K562 (cell line): ENCODE results near the gene TXN. TPM values are rescaled to one million over a fixed set of nuclear protein-coding genes. Genes with fewer than 3 reads are reported as not detected.

ENCODE experiments used
- BHLHE40 ChIP-seq: IDR thresholded peaks from 2 replicates; pipeline ENCODE4 v1.6.1; 2011; ENCODE audit warnings: low read length, improper control_type of control experiment
- CBX2 ChIP-seq: fragments of 200-600 bp; sonication (generic); IDR thresholded peaks from one replicate; pipeline ENCODE4 v1.6.1; 2012; ENCODE audit warnings: mild to moderate bottlenecking, low read length, inconsistent platforms; ENCODE audit not compliant: insufficient read depth, poor library complexity, severe bottlenecking
- DNMT1 ChIP-seq: fragments of 450-650 bp; IDR thresholded peaks from 2 replicates; pipeline ENCODE4 v1.6.1; 2016; ENCODE audit warnings: antibody characterized with exemption, mild to moderate bottlenecking
- EP400 ChIP-seq: fragments of 450-650 bp; IDR thresholded peaks from 2 replicates; pipeline ENCODE4 v1.6.1; 2017; ENCODE audit warnings: antibody characterized with exemption, mild to moderate bottlenecking, moderate library complexity
- ETS1 ChIP-seq: conservative IDR thresholded peaks from 2 replicates; pipeline ENCODE4 v1.6.1; 2011; ENCODE audit warnings: low read depth, mild to moderate bottlenecking, low read length; ENCODE audit not compliant: control insufficient read depth
- EWSR1 ChIP-seq: fragments of 450-650 bp; IDR thresholded peaks from 2 replicates; pipeline ENCODE4 v1.6.1; 2018; ENCODE audit warnings: borderline replicate concordance, mild to moderate bottlenecking, low read depth, moderate library complexity; ENCODE audit not compliant: partially characterized antibody
- HDAC1 ChIP-seq, 2 experiments: fragments of 450-650 bp; IDR thresholded peaks; 2 replicates each; pipeline ENCODE4 v1.6.1; 2016 to 2017; ENCODE audit warnings: inconsistent platforms in 1 of 2, mild to moderate bottlenecking in 1 of 2, moderate library complexity in 1 of 2
- NFIC ChIP-seq: fragments of 450-650 bp; IDR thresholded peaks from 2 replicates; pipeline ENCODE4 v1.6.1; 2017; ENCODE audit warnings: mild to moderate bottlenecking, inconsistent platforms
- NONO ChIP-seq, 2 experiments: fragments of 200-400 bp in 1 of 2; fragments of 450-650 bp in 1 of 2; formaldehyde crosslinking in 1 of 2; IDR thresholded peaks; 2 replicates each; pipeline ENCODE4 v1.6.1; 2017; ENCODE audit warnings: low read depth in 2 of 2, mild to moderate bottlenecking in 2 of 2, moderate library complexity in 2 of 2, low read length in 1 of 2
- SAP30 ChIP-seq: fragments of 200-600 bp; sonication (generic); IDR thresholded peaks from 2 replicates; pipeline ENCODE4 v1.6.1; 2012; ENCODE audit warnings: borderline replicate concordance, low read depth, mild to moderate bottlenecking, moderate library complexity, low read length, control low read depth, inconsistent platforms; ENCODE audit not compliant: insufficient read depth, poor library complexity, severe bottlenecking
- SPI1 ChIP-seq: IDR thresholded peaks from 2 replicates; pipeline ENCODE4 v1.6.1; 2011; ENCODE audit warnings: low read depth, low read length, control low read depth, borderline replicate concordance
- USF1 ChIP-seq: sonication (generic); formaldehyde crosslinking; IDR thresholded peaks from 2 replicates; pipeline ENCODE4 v1.9.0; 2022; ENCODE audit warnings: mild to moderate bottlenecking, missing genetic modification reagents
- ZMIZ1 ChIP-seq, 2 experiments: fragments of 150-350 bp in 1 of 2; IDR thresholded peaks; 2 replicates each; pipeline ENCODE4 v1.6.1; 2012 to 2016; ENCODE audit warnings: low read depth in 2 of 2, low read length in 2 of 2, mild to moderate bottlenecking in 1 of 2, moderate library complexity in 1 of 2
- ZNF143 ChIP-seq: sonication (generic); formaldehyde crosslinking; IDR thresholded peaks from 2 replicates; pipeline ENCODE4 v1.9.0; 2022; ENCODE audit warnings: mild to moderate bottlenecking, missing genetic modification reagents
- ZNF696 ChIP-seq: fragments of 250-450 bp; sonication (Bioruptor Pico); conservative IDR thresholded peaks from 2 replicates; pipeline ENCODE4 v1.4.0; 2020; ENCODE audit warnings: mild to moderate bottlenecking, moderate library complexity
- ZNF76 ChIP-seq: fragments of 250-450 bp; sonication (Bioruptor Pico); IDR thresholded peaks from 2 replicates; pipeline ENCODE4 v1.4.0; 2020; ENCODE audit warnings: mild to moderate bottlenecking, moderate library complexity, borderline replicate concordance
- polyA plus RNA-seq, 8 experiments: library from polyadenylated mRNA; depleted of rRNA in 4 of 8; stranded (reverse) in 5 of 8; unstranded in 3 of 8; fragments of >200 nt; fragmentation: Nextera tagmentation in 2 of 8; fragmentation: Illumina TruSeq in 1 of 8; extraction: Ambion mirVana in 2 of 8; extraction: Trizol in 1 of 8; gene quantifications; 2 replicates each; pipeline versions ENCODE4 v1.2.1 to v1.2.3, GENCODE V29; 2011 to 2014; ENCODE audit warnings: inconsistent platforms in 1 of 8, missing spikeins in 1 of 8
- total RNA-seq, 7 experiments: library from RNA; depleted of rRNA in 6 of 7; stranded (reverse); fragments of >200 nt in 6 of 7; fragmentation: Illumina TruSeq in 2 of 7; extraction: Trizol in 2 of 7; gene quantifications; 2 replicates each; pipeline versions ENCODE4 v1.2.1 to v1.2.3, GENCODE V29; 2011 to 2021; ENCODE audit warnings: low replicate concordance in 1 of 7
- TF ChIP-seq, protein P1 (sequence below): sonication (generic); formaldehyde crosslinking; IDR thresholded peaks from 2 replicates; pipeline ENCODE4 v1.8.1; 2022; ENCODE audit warnings: missing genetic modification reagents

Gene TXN
- total and polyA plus RNA-seq, 9 of the 15 experiments (the other 6 are each of a cell fraction or from before 2014, with no cell fraction given): 272 to 1,596 (median 514) TPM

GRCh38 chr9:110255463-110256379 lies 586 bp downstream of the TXN start (continued):
- peak; percentile 59 for TF ChIP-seq SAP30
- peak; percentile 55 for TF ChIP-seq USF1 (CRISPR knock-in tag)
- 0 out of 4 replicates have a peak, but pooled peaks of 1 of the 2 experiments have one; percentile 62 for TF ChIP-seq NONO (IDR thresholded peaks at IDR 0.05; ENCODE audit: low read depth in 2 of 2, low read length in 1 of 2)
- no peak for TF ChIP-seq CBX2
- no peak for TF ChIP-seq DNMT1
- TF ChIP-seq ETS1: peak; percentile 77
- 0 out of 2 replicates have a peak, but pooled peaks have one; percentile 23 for TF ChIP-seq ZNF143 (CRISPR knock-in tag)
- TF ChIP-seq, protein P1, sequence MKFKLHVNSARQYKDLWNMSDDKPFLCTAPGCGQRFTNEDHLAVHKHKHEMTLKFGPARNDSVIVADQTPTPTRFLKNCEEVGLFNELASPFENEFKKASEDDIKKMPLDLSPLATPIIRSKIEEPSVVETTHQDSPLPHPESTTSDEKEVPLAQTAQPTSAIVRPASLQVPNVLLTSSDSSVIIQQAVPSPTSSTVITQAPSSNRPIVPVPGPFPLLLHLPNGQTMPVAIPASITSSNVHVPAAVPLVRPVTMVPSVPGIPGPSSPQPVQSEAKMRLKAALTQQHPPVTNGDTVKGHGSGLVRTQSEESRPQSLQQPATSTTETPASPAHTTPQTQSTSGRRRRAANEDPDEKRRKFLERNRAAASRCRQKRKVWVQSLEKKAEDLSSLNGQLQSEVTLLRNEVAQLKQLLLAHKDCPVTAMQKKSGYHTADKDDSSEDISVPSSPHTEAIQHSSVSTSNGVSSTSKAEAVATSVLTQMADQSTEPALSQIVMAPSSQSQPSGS (CRISPR knock-in tag): no peak
- TF ChIP-seq ZNF696 (CRISPR knock-in tag): no peak
- TF ChIP-seq ZMIZ1 (IDR thresholded peaks at IDR 0.05; ENCODE audit: low read depth in 2 of 2, low read length in 2 of 2): no peak
- peak in 1 of 2 experiments; percentile 38; a peak in 2 of 4 replicates for TF ChIP-seq HDAC1 (IDR thresholded peaks at IDR 0.05)
- no peak for TF ChIP-seq ZNF76
- TF ChIP-seq NFIC: no peak
- peak; percentile 59 for TF ChIP-seq EP400
- TF ChIP-seq EWSR1: no peak
- peak; percentile 93 for TF ChIP-seq BHLHE40
- TF ChIP-seq SPI1: peak; percentile 42; the same call in 1 of the 2 replicates
